ENCODE results near the gene GAPDHS.

GRCh38 chr19:35502751-35503150 is 30.5 kb upstream of the GAPDHS start:
- no peak for TF ChIP-seq CTCF (IDR thresholded peaks at IDR 0.05)
- TF ChIP-seq EZH2 (IDR thresholded peaks at IDR 0.05; ENCODE audit: borderline replicate concordance, insufficient read depth, low read depth, low read length, poor library complexity, severe bottlenecking) = no peak

All from B cell (primary cell).